Stimulated activated CD4-positive, alpha-beta T cell treated with anti-CD3 and anti-CD28 coated beads, Interleukin-12 subunit alpha, Interleukin-12 subunit beta, amount 100 ng/mL, for 4 hours (primary cell): ENCODE measurements around the gene DLK1.

ENCODE experiments used
- DNase-seq: peaks from one replicate; pipeline ENCODE4 v3.0.0-alpha.2; 2020

Gene DLK1

GRCh38 chr14:100694579-100695422 is 31.9 kb upstream of the DLK1 start:
- DNase-seq: no peak

GRCh38 chr14:100695423-100695738 is 31.3 kb upstream of the DLK1 start:
- DNase-seq: no peak

GRCh38 chr14:100696008-100696407 is 30.7 kb upstream of the DLK1 start:
- DNase-seq: no peak

- no peak for DNase-seq
These were observed 30.1 kb upstream of the DLK1 start for GRCh38 chr14:100696590-100696989.

GRCh38 chr14:100698066-100698465 is 28.6 kb upstream of the DLK1 start:
- no peak for DNase-seq

GRCh38 chr14:100698666-100699448 is 27.8 kb upstream of the DLK1 start:
- no peak for DNase-seq

GRCh38 chr14:100701314-100701713 is 25.4 kb upstream of the DLK1 start:
- no peak for DNase-seq

- no peak for DNase-seq
These were observed 24.1 kb upstream of the DLK1 start for GRCh38 chr14:100702590-100702989.

- DNase-seq: no peak
These were observed 23.1 kb upstream of the DLK1 start for GRCh38 chr14:100703386-100704220.

- DNase-seq: no peak
These were observed 20.5 kb upstream of the DLK1 start for GRCh38 chr14:100706200-100706599.

- DNase-seq: no peak
These were observed 19.8 kb upstream of the DLK1 start for GRCh38 chr14:100706860-100707259.

GRCh38 chr14:100708425-100709288 is 18.0 kb upstream of the DLK1 start:
- no peak for DNase-seq

- DNase-seq: no peak
These were observed 17.1 kb upstream of the DLK1 start for GRCh38 chr14:100709289-100710284.

- no peak for DNase-seq
These were observed 16.3 kb upstream of the DLK1 start for GRCh38 chr14:100710391-100710790.

GRCh38 chr14:100710826-100711462 is 15.7 kb upstream of the DLK1 start:
- DNase-seq: no peak

- no peak for DNase-seq
These were observed 15.2 kb upstream of the DLK1 start for GRCh38 chr14:100711493-100711892.

GRCh38 chr14:100712490-100712889 is 14.2 kb upstream of the DLK1 start:
- DNase-seq: no peak

GRCh38 chr14:100713705-100714104 is 13.0 kb upstream of the DLK1 start:
- no peak for DNase-seq

- DNase-seq: no peak
These were observed 12.3 kb upstream of the DLK1 start for GRCh38 chr14:100714258-100714892.

GRCh38 chr14:100715332-100715731 is 11.4 kb upstream of the DLK1 start:
- DNase-seq: no peak
